K562 (cell line): ENCODE data around the gene NEB. TPM values are rescaled to one million over a fixed set of nuclear protein-coding genes. Genes with fewer than 3 reads are reported as not detected.

Experiments
- ARID4B ChIP-seq: sonication (generic); formaldehyde crosslinking; IDR thresholded peaks from 2 replicates; pipeline ENCODE4 v1.8.0; 2022; ENCODE audit warnings: mild to moderate bottlenecking, missing genetic modification reagents
- ARNT ChIP-seq, 2 experiments: fragments of 450-650 bp; IDR thresholded peaks; 2 replicates each; pipeline ENCODE4 v1.6.1; 2016; ENCODE audit warnings: mild to moderate bottlenecking in 1 of 2
- BRD4 ChIP-seq: fragments of 200-600 bp; sonication (generic); IDR thresholded peaks from 2 replicates; pipeline ENCODE4 v1.6.1; 2017; ENCODE audit warnings: inconsistent platforms
- BRF2 ChIP-seq: IDR thresholded peaks from 3 replicates; pipeline ENCODE4 v1.6.1; 2011; ENCODE audit warnings: borderline replicate concordance, mild to moderate bottlenecking; ENCODE audit not compliant: insufficient read length, insufficient read depth
- EGR1 ChIP-seq: fragments of 450-650 bp; conservative IDR thresholded peaks from 2 replicates; pipeline ENCODE4 v1.6.1; 2017; ENCODE audit warnings: mild to moderate bottlenecking
- GABPA ChIP-seq: fragments of 200-800 bp; sonication (Bioruptor generic); conservative IDR thresholded peaks from 2 replicates; pipeline ENCODE4 v1.6.1; 2016; ENCODE audit warnings: low read depth, missing genetic modification characterization, missing compliant biosample characterization
- HNRNPH1 ChIP-seq: fragments of 200-400 bp; formaldehyde crosslinking; optimal IDR thresholded peaks from 2 replicates; pipeline ENCODE3; 2017; ENCODE audit warnings: low read depth, mild to moderate bottlenecking, low read length, moderate library complexity
- ILK ChIP-seq: fragments of 450-650 bp; IDR thresholded peaks from 2 replicates; pipeline ENCODE4 v1.6.1; 2016; ENCODE audit warnings: missing genetic modification characterization, low read depth, mild to moderate bottlenecking, missing compliant biosample characterization, moderate library complexity, borderline replicate concordance
- KAT2B ChIP-seq: IDR thresholded peaks from one replicate; pipeline ENCODE4 v1.6.1; 2012; ENCODE audit warnings: low read depth, mild to moderate bottlenecking, control low read depth, inconsistent platforms, low read length, moderate library complexity
- KLF10 ChIP-seq: fragments of 250-450 bp; sonication (Bioruptor Pico); IDR thresholded peaks from 2 replicates; pipeline ENCODE4 v1.6.1; 2021; ENCODE audit warnings: matching md5 sums
- MCM3 ChIP-seq: fragments of 450-650 bp; IDR thresholded peaks from 2 replicates; pipeline ENCODE4 v1.6.1; 2016
- MEIS2 ChIP-seq: fragments of 450-650 bp; IDR thresholded peaks from 2 replicates; pipeline ENCODE4 v1.6.1; 2014; ENCODE audit warnings: mild to moderate bottlenecking; ENCODE audit not compliant: partially characterized antibody
- MTA2 ChIP-seq: fragments of 450-650 bp; IDR thresholded peaks from 2 replicates; pipeline ENCODE4 v1.6.1; 2016; ENCODE audit warnings: low read depth
- PRPF4 ChIP-seq: fragments of 200-400 bp; formaldehyde crosslinking; IDR thresholded peaks from one replicate; pipeline ENCODE4 v1.6.1; 2017; ENCODE audit warnings: low read length, low read depth, mild to moderate bottlenecking; ENCODE audit not compliant: insufficient read depth, poor library complexity, severe bottlenecking
- RERE ChIP-seq: sonication (generic); formaldehyde crosslinking; IDR thresholded peaks from 2 replicates; pipeline ENCODE4 v1.8.0; 2023; ENCODE audit warnings: missing genetic modification reagents, mild to moderate bottlenecking, borderline replicate concordance
- SOX6 ChIP-seq: fragments of 450-650 bp; IDR thresholded peaks from 2 replicates; pipeline ENCODE4 v1.6.1; 2014; ENCODE audit warnings: mild to moderate bottlenecking
- ZFX ChIP-seq: sonication (generic); formaldehyde crosslinking; IDR thresholded peaks from 2 replicates; pipeline ENCODE4 v1.8.0; 2022; ENCODE audit warnings: mild to moderate bottlenecking, missing genetic modification reagents, moderate library complexity
- ZNF3 ChIP-seq: fragments of 250-450 bp; sonication (Bioruptor Pico); IDR thresholded peaks from 2 replicates; pipeline ENCODE4 v1.5.0; 2021; ENCODE audit warnings: mild to moderate bottlenecking, moderate library complexity
- polyA plus RNA-seq, 8 experiments: library from polyadenylated mRNA; depleted of rRNA in 4 of 8; stranded (reverse) in 5 of 8; unstranded in 3 of 8; fragments of >200 nt; fragmentation: Nextera tagmentation in 2 of 8; fragmentation: Illumina TruSeq in 1 of 8; extraction: Ambion mirVana in 2 of 8; extraction: Trizol in 1 of 8; gene quantifications; 2 replicates each; pipeline versions ENCODE4 v1.2.1 to v1.2.3, GENCODE V29; 2011 to 2014; ENCODE audit warnings: inconsistent platforms in 1 of 8, missing spikeins in 1 of 8
- total RNA-seq, 7 experiments: library from RNA; depleted of rRNA in 6 of 7; stranded (reverse); fragments of >200 nt in 6 of 7; fragmentation: Illumina TruSeq in 2 of 7; extraction: Trizol in 2 of 7; gene quantifications; 2 replicates each; pipeline versions ENCODE4 v1.2.1 to v1.2.3, GENCODE V29; 2011 to 2021; ENCODE audit warnings: low replicate concordance in 1 of 7

NEB gene
- total and polyA plus RNA-seq, 9 of the 15 experiments (the other 6 are each of a cell fraction or from before 2014, with no cell fraction given): 1.7 to 3.8 (median 2.9) TPM

- TF ChIP-seq ARID4B: no peak
- TF ChIP-seq PRPF4: no peak
- no peak for TF ChIP-seq ZNF3 (CRISPR knock-in tag)
- TF ChIP-seq RERE (CRISPR knock-in tag): no peak
- peak; percentile 93 for TF ChIP-seq SOX6
- TF ChIP-seq ZFX (CRISPR knock-in tag): no peak
- no peak for TF ChIP-seq HNRNPH1
- no peak for TF ChIP-seq MCM3
- no peak for TF ChIP-seq ILK (tag)
- peak; percentile 44; the same call in 1 of the 2 replicates for TF ChIP-seq GABPA (tag)
- TF ChIP-seq MEIS2: peak; percentile 92
- TF ChIP-seq EGR1: no peak
- no peak for TF ChIP-seq KAT2B
- TF ChIP-seq BRF2: no peak
- TF ChIP-seq BRD4: no peak
- TF ChIP-seq ARNT (IDR thresholded peaks at IDR 0.05): peak in 1 of 2 experiments; percentile 93; a peak in 2 of 4 replicates
- no peak for TF ChIP-seq KLF10 (CRISPR knock-in tag)
- peak; percentile 81 for TF ChIP-seq MTA2
Observed at GRCh38 chr2:151782378-151783132, 48.3 kb upstream of the NEB start (continued).
